ENCODE results near the gene IMMP2L. TPM values are rescaled to one million over a fixed set of nuclear protein-coding genes. Genes with fewer than 3 reads are reported as not detected.
A peak's percentile ranks its signal among the peaks of the same experiment; 100 is the strongest.

The IMMP2L gene
- total RNA-seq, 2 experiments from 2014 or later: 17.4 to 30.2 TPM

GRCh38 chr7:111352319-111352718, 210.0 kb downstream of the IMMP2L start:
- H3K4me3 Mint-ChIP-seq: no peak overlapping the region
- intact Hi-C loops (cut with micrococcal nuclease): no loop called here
- TF ChIP-seq CTCF (IDR thresholded peaks at IDR 0.05): no peak
- H3K27ac Mint-ChIP-seq: peak overlapping the region; percentile 6
- H3K36me3 Mint-ChIP-seq (ENCODE audit: low read depth): no peaks in the 10 kb centered on the region
- no peaks in the 10 kb centered on the region for H3K27me3 Mint-ChIP-seq
- peaks cover 7% of the 10 kb centered on the region for H3K4me1 Mint-ChIP-seq (ENCODE audit: low read depth)
- peaks cover 2% of the 10 kb centered on the region for H3K9me3 Mint-ChIP-seq
- no peak for DNase-seq
- CTCF ChIA-PET: no interaction called here
- ATAC-seq: no peak
- POLR2A ChIA-PET: no interaction called here

DNA sequence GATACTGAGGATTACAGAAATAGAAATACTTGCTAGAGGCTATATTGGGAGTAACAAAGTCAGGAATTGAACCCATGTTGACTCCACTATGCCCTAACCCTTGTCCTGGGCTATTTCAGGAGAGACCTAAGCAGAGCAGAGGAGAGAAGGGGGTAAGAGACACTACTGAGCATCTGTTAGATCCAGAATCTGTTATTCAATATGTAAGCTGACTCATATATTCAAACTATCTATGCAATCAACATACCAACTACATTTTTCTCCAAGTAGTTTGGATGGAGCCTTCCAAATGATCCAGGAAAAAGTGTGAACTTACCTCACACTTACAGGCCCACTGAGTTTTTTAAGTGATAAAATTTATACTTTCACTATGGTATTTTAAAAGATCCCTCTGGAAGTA, 216.1 kb downstream of the IMMP2L start:
- POLR2A ChIA-PET: no interaction called here
- H3K27me3 Mint-ChIP-seq: no peaks in the 10 kb centered on the region
- peaks cover 19% of the 10 kb centered on the region for H3K36me3 Mint-ChIP-seq (ENCODE audit: low read depth)
- DNase-seq: no peak
- intact Hi-C loops (cut with micrococcal nuclease): no loop called here
- no peak for ATAC-seq
- H3K4me3 Mint-ChIP-seq: no peak overlapping the region
- H3K27ac Mint-ChIP-seq: no peak overlapping the region
- H3K9me3 Mint-ChIP-seq: peaks cover 18% of the 10 kb centered on the region
- CTCF ChIA-PET: no interaction called here
- TF ChIP-seq CTCF (IDR thresholded peaks at IDR 0.05): no peak
- no peaks in the 10 kb centered on the region for H3K4me1 Mint-ChIP-seq (ENCODE audit: low read depth)

DNA sequence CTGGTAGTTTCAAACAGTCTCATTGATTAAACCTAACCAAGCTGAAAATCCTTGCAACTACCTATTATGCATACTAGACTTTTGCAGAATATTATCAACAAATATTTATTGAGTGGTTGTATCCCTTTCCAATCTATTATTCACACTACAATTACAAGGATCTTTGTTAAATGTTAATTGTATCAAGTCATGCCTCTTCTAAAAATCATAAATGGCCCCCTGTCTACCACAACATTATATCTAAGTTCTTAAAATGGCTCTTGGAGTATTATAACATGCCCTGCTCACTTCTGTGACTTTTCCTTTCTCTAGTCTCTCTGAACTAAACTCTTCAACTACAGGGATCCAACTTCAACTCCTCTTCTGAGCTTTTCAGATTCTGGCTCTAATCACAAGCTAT, 219.3 kb downstream of the IMMP2L start:
- POLR2A ChIA-PET: no interaction called here
- H3K27me3 Mint-ChIP-seq: no peaks in the 10 kb centered on the region

GRCh38 chr7:111339006-111339405, 223.3 kb downstream of the IMMP2L start:
- no peak overlapping the region for H3K27ac Mint-ChIP-seq
- H3K4me3 Mint-ChIP-seq: no peak overlapping the region
- TF ChIP-seq CTCF (IDR thresholded peaks at IDR 0.05): no peak
- H3K9me3 Mint-ChIP-seq: peaks cover 17% of the 10 kb centered on the region
- H3K36me3 Mint-ChIP-seq (ENCODE audit: low read depth): peaks cover 13% of the 10 kb centered on the region
- ChIA-PET CTCF (no interaction called here), POLR2A (no interaction called here)
- DNase-seq (no peak), ATAC-seq (no peak)
- no peaks in the 10 kb centered on the region for H3K4me1 Mint-ChIP-seq (ENCODE audit: low read depth)
- no peaks in the 10 kb centered on the region for H3K27me3 Mint-ChIP-seq
- intact Hi-C loops (cut with micrococcal nuclease): no loop called here

More for the DNA sequence above, 219.3 kb downstream of the IMMP2L start:
- CTCF ChIA-PET: no interaction called here
- TF ChIP-seq CTCF (IDR thresholded peaks at IDR 0.05): no peak
- H3K36me3 Mint-ChIP-seq (ENCODE audit: low read depth): peaks cover 20% of the 10 kb centered on the region
- no peak for ATAC-seq
- DNase-seq: no peak
- peaks cover 16% of the 10 kb centered on the region for H3K9me3 Mint-ChIP-seq
- no peak overlapping the region for H3K27ac Mint-ChIP-seq
- intact Hi-C loops (cut with micrococcal nuclease): no loop called here
- no peak overlapping the region for H3K4me3 Mint-ChIP-seq
- H3K4me1 Mint-ChIP-seq (ENCODE audit: low read depth): no peaks in the 10 kb centered on the region

DNA sequence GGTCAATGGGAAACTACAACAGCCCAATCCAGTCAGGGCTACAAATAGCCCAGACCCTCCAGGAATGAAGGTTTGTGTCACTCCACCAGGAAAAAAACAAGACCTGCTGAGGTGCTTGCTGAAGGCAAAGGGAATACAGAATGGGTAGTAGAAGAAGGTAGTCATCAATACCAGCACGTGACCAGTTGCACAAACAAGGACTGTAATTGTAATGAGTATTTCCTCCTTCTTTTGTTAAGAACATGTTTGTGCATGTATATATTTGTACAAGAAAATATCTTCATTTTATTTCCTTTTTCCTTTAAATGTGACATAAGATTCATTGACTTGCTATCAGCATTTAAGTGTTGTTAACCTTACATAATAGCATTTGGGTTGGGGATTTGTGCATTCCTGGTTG, 229.3 kb downstream of the IMMP2L start:
- DNase-seq (no peak), ATAC-seq (no peak)
- intact Hi-C loops (cut with micrococcal nuclease): no loop called here
- peaks cover 12% of the 10 kb centered on the region for H3K9me3 Mint-ChIP-seq
- TF ChIP-seq CTCF (IDR thresholded peaks at IDR 0.05): no peak
- ChIA-PET POLR2A (no interaction called here), CTCF (interaction anchor here (1.5 kb wide), 1 partner anchor 16 kb away, joined by 3 read pairs; no protein-coding TSS in a partner anchor)
- H3K4me1 Mint-ChIP-seq (ENCODE audit: low read depth): peaks cover 11% of the 10 kb centered on the region
- peaks cover 9% of the 10 kb centered on the region for H3K36me3 Mint-ChIP-seq (ENCODE audit: low read depth)
- H3K27me3 Mint-ChIP-seq: no peaks in the 10 kb centered on the region
- no peak overlapping the region for H3K27ac Mint-ChIP-seq
- H3K4me3 Mint-ChIP-seq: no peak overlapping the region

Data from activated CD8-positive, alpha-beta T cell treated with anti-CD3 and anti-CD28 coated beads for 36 hours (primary cell).